K562 (cell line): ENCODE data around the gene PPRC1. TPM values are rescaled to one million over a fixed set of nuclear protein-coding genes. Genes with fewer than 3 reads are reported as not detected.
A peak's percentile ranks its signal among the peaks of the same experiment; 100 is the strongest.

ENCODE experiments used
- ATAC-seq: fragments of 200-7000 bp; cut with Tn5 transposase; 3 replicates; pipeline ENCODE4 v1.9.1; 2020; ENCODE audit warnings: moderate library complexity
- BruUV-seq: library from RNA; stranded (reverse); fragments of 400-500 nt; replicated peaks from 2 replicates; lab custom pipeline; 2021; lab: Mats Ljungman, UMichigan
- CTCF ChIA-PET: fragments of 300-600 bp; formaldehyde crosslinking; extraction: SDS; loops from one replicate; lab custom pipeline; 2021; ENCODE audit warnings: low intra/inter-chr PET ratio; lab: Yijun Ruan, JAX
- POLR2A ChIA-PET: fragments of 300-600, 350-650 bp; sonication (Branson Sonifier 250); formaldehyde crosslinking; extraction: SDS; loops from one replicate; lab custom pipeline; 2021; ENCODE audit warnings: antibody characterized with exemption, inconsistent platforms; lab: Yijun Ruan, JAX
- DNase-seq, 4 experiments: peaks; one replicate each; pipeline versions ENCODE4 v3.0.0 to v3.0.0-alpha.2; 2011 to 2018; ENCODE audit warnings: low spot score in 3 of 4, mixed read lengths in 3 of 4; ENCODE audit errors: extremely low read depth in 1 of 4
- FAIRE-seq: peaks from 2 replicates; lab custom pipeline; 2011; peaks lifted over from hg19 to GRCh38; lab: Jason Lieb, UNC
- H2AFZ ChIP-seq: 2 replicates; pipeline ENCODE4 v1.6.0; 2011; ENCODE audit warnings: low read depth, low read length, control low read depth, inconsistent platforms
- H3K27ac ChIP-seq: fragments of 200-600 bp; 3 replicates; pipeline ENCODE4 v1.8.0; 2011; ENCODE audit warnings: low read depth, mild to moderate bottlenecking, control low read depth, inconsistent platforms, low read length, moderate library complexity, mixed read lengths; ENCODE audit errors: extremely low read depth
- H3K27me3 ChIP-seq, 2 experiments: fragments of 300-600 bp in 1 of 2; 2 replicates in 1 of 2; 3 replicates in 1 of 2; pipeline versions ENCODE4 v1.6.0 to v1.8.0; 2011; ENCODE audit warnings: inconsistent platforms in 2 of 2, low read length in 2 of 2, mild to moderate bottlenecking in 1 of 2, mixed read lengths in 1 of 2, moderate library complexity in 1 of 2; ENCODE audit not compliant: control insufficient read depth in 2 of 2, insufficient read depth in 2 of 2
- H3K36me3 ChIP-seq: fragments of 300-600 bp; 3 replicates; pipeline ENCODE4 v1.8.0; 2011; ENCODE audit warnings: mild to moderate bottlenecking, low read length, inconsistent platforms; ENCODE audit not compliant: control insufficient read depth, insufficient read depth
- H3K4me1 ChIP-seq, 2 experiments: fragments of 200-600 bp in 1 of 2; replicated peaks in 1 of 2; 2 replicates in 1 of 2; 3 replicates in 1 of 2; pipeline versions ENCODE4 v1.5.1 to v1.8.0; 2011; ENCODE audit warnings: inconsistent platforms in 2 of 2, low read length in 2 of 2, mild to moderate bottlenecking in 1 of 2, mixed read lengths in 1 of 2, moderate library complexity in 1 of 2; ENCODE audit not compliant: control insufficient read depth in 2 of 2, insufficient read depth in 2 of 2
- H3K4me2 ChIP-seq: 2 replicates; pipeline ENCODE4 v1.6.1; 2011; ENCODE audit warnings: low read length, control low read depth, inconsistent platforms, mixed read lengths; ENCODE audit not compliant: insufficient read depth
- H3K4me3 ChIP-seq: fragments of 200-600 bp; sonication (generic), shearing (Covaris generic); 2 replicates; pipeline ENCODE4 v1.5.1; 2016; ENCODE audit warnings: control low read depth, inconsistent platforms
- H3K79me2 ChIP-seq: fragments of 200-600 bp; 3 replicates; pipeline ENCODE4 v1.8.0; 2011; ENCODE audit warnings: low read length, inconsistent platforms; ENCODE audit not compliant: control insufficient read depth, insufficient read depth
- H3K9ac ChIP-seq, 2 experiments: 2 replicates each; pipeline versions ENCODE4 v1.6.0 to v1.6.1; 2011; ENCODE audit warnings: low read depth in 2 of 2, low read length in 2 of 2, control low read depth in 1 of 2, inconsistent platforms in 1 of 2, mild to moderate bottlenecking in 1 of 2, mixed read lengths in 1 of 2; ENCODE audit not compliant: insufficient read depth in 1 of 2
- H3K9me1 ChIP-seq: one replicate; pipeline ENCODE4 v1.6.0; 2011; ENCODE audit warnings: inconsistent platforms, mild to moderate bottlenecking, low read length, moderate library complexity; ENCODE audit not compliant: control insufficient read depth, insufficient read depth
- H3K9me3 ChIP-seq: replicated peaks from 2 replicates; pipeline ENCODE4 v1.5.1; 2011; ENCODE audit warnings: low read depth, low read length, inconsistent platforms; ENCODE audit not compliant: control insufficient read depth, insufficient read depth
- H4K20me1 ChIP-seq: replicated peaks from 2 replicates; pipeline ENCODE4 v1.6.1; 2011; ENCODE audit warnings: low read length, inconsistent platforms, mixed read lengths; ENCODE audit not compliant: control insufficient read depth, insufficient read depth
- C11orf30 ChIP-seq: fragments of 450-650 bp; IDR thresholded peaks from 2 replicates; pipeline ENCODE4 v1.6.1; 2016; ENCODE audit warnings: low read depth, mild to moderate bottlenecking
- CTCF ChIP-seq, 3 experiments: IDR thresholded peaks in 2 of 3; conservative IDR thresholded peaks in 1 of 3; 2 replicates each; pipeline ENCODE4 v1.5.1; 2011 to 2012; ENCODE audit warnings: low read length in 3 of 3, mild to moderate bottlenecking in 3 of 3, control low read depth in 2 of 3, improper control_type of control experiment in 1 of 3, inconsistent platforms in 1 of 3, low read depth in 1 of 3, mixed read lengths in 1 of 3, moderate library complexity in 1 of 3; ENCODE audit not compliant: insufficient read depth in 2 of 3
- MEF2A ChIP-seq: IDR thresholded peaks from 2 replicates; pipeline ENCODE4 v1.6.1; 2011; ENCODE audit warnings: low read depth, mild to moderate bottlenecking, low read length, moderate library complexity; ENCODE audit not compliant: control insufficient read depth
- MEF2D ChIP-seq: conservative IDR thresholded peaks from 2 replicates; pipeline ENCODE4 v1.6.1; 2016; ENCODE audit warnings: low read depth, missing genetic modification characterization, missing compliant biosample characterization
- NR2C2 ChIP-seq, 2 experiments: fragments of 200-800 bp in 1 of 2; sonication (Bioruptor generic) in 1 of 2; sonication (generic) in 1 of 2; formaldehyde crosslinking in 1 of 2; IDR thresholded peaks; 2 replicates each; pipeline versions ENCODE4 v1.6.1 to v1.8.0; 2016 to 2022; ENCODE audit warnings: mild to moderate bottlenecking in 1 of 2, missing compliant biosample characterization in 1 of 2, missing genetic modification characterization in 1 of 2, missing genetic modification reagents in 1 of 2
- ZFPM2 ChIP-seq: fragments of 250-450 bp; sonication (Bioruptor Pico); IDR thresholded peaks from 2 replicates; pipeline ENCODE4 v1.5.1; 2022; ENCODE audit warnings: mild to moderate bottlenecking
- ZNF316 ChIP-seq: fragments of 450-650 bp; IDR thresholded peaks from 2 replicates; pipeline ENCODE4 v1.6.1; 2016
- WGBS: fragments of 100-300 bp; shearing (Covaris generic); methylation state at CpG from one replicate; pipeline ENCODE4 v1.1.6; 2016; ENCODE audit warnings: low coverage, mixed read lengths; ENCODE audit not compliant: insufficient coverage; ENCODE audit errors: missing lambda C conversion rate; 5-methylcytosine and 5-hydroxymethylcytosine counted together
- in situ Hi-C: fragments of 300-500 bp; cut with MboI; formaldehyde crosslinking; loops from 4 replicates; pipeline ENCODE4 v1.15.0; 2018; ENCODE audit warnings: inconsistent platforms, mixed read lengths
- intact Hi-C: fragments of 100-400 bp; cut with micrococcal nuclease; formaldehyde crosslinking; loops from 2 replicates; pipeline ENCODE4 v1.14.2; 2022
- polyA plus RNA-seq, 8 experiments: library from polyadenylated mRNA; depleted of rRNA in 4 of 8; stranded (reverse) in 5 of 8; unstranded in 3 of 8; fragments of >200 nt; fragmentation: Nextera tagmentation in 2 of 8; fragmentation: Illumina TruSeq in 1 of 8; extraction: Ambion mirVana in 2 of 8; extraction: Trizol in 1 of 8; gene quantifications; 2 replicates each; pipeline versions ENCODE4 v1.2.1 to v1.2.3, GENCODE V29; 2011 to 2014; ENCODE audit warnings: inconsistent platforms in 1 of 8, missing spikeins in 1 of 8
- total RNA-seq, 7 experiments: library from RNA; depleted of rRNA in 6 of 7; stranded (reverse); fragments of >200 nt in 6 of 7; fragmentation: Illumina TruSeq in 2 of 7; extraction: Trizol in 2 of 7; gene quantifications; 2 replicates each; pipeline versions ENCODE4 v1.2.1 to v1.2.3, GENCODE V29; 2011 to 2021; ENCODE audit warnings: low replicate concordance in 1 of 7

Gene PPRC1
- total and polyA plus RNA-seq, 9 of the 15 experiments (the other 6 are each of a cell fraction or from before 2014, with no cell fraction given) = 8.5 to 47.1 (median 16.2) TPM

GRCh38 chr10:102121739-102122372 lies 11.0 kb upstream of the PPRC1 start:
- peak overlapping the region; percentile 91; the same call in 1 of the 2 replicates for H3K4me2 ChIP-seq

More at GRCh38 chr10:102121739-102122372, 11.0 kb upstream of the PPRC1 start:
- 0 out of 3 replicates have a peak, but pooled peaks cover 2% of the 10 kb centered on the region for H3K36me3 ChIP-seq
- POLR2A ChIA-PET = interaction anchor here (0.6 to 2.7 kb wide), 2 partner anchors 10 to 280 kb away, joined by 4 to 16 read pairs; partner anchors contain the start of gene PPRC1
- peak overlapping the region; percentile 90; the same call in 1 of the 3 replicates for H3K27ac ChIP-seq
- H2AFZ ChIP-seq = 0 out of 2 replicates have a peak overlapping the region, but pooled peaks have one; percentile 32
- CTCF ChIA-PET = no interaction called here
- no peaks in the 10 kb centered on the region for H4K20me1 ChIP-seq
- H3K27me3 ChIP-seq = no peaks in the 10 kb centered on the region
- peaks cover 45% of the 10 kb centered on the region for H3K79me2 ChIP-seq
- no peak overlapping the region for H3K4me3 ChIP-seq
- peak in 1 of 4 experiments; percentile 28 for DNase-seq
- intact Hi-C loops (no loop called here), in situ Hi-C loops (no loop called here)
- H3K9me1 ChIP-seq = no peaks in the 10 kb centered on the region
- FAIRE-seq = peak; percentile 26
- H3K4me1 ChIP-seq = peaks cover 24 to 40% of the 10 kb centered on the region in 2 experiments
- H3K9me3 ChIP-seq = no peaks in the 10 kb centered on the region
- TF ChIP-seq NR2C2 (CRISPR knock-in tag; IDR thresholded peaks at IDR 0.05) (no peak), NR2C2 (tag; IDR thresholded peaks at IDR 0.05) (0 out of 2 replicates have a peak, but pooled peaks have one; percentile 14), ZNF316 (peak; percentile 60), MEF2A (no peak), C11orf30 (peak; percentile 32; the same call in 1 of the 2 replicates), MEF2D (tag) (no peak), ZFPM2 (CRISPR knock-in tag) (no peak), CTCF (IDR thresholded peaks at IDR 0.05 in 2 of 3, conservative IDR thresholded peaks at IDR 0.05 in 1 of 3; ENCODE audit: insufficient read depth in 2 of 3, low read depth in 1 of 3, low read length in 3 of 3) (peak in 1 of 3 experiments; percentile 16; a peak in 1 of 6 replicates)
- WGBS = 68% methylated on average over 5 of the region's 6 CpGs
- H3K9ac ChIP-seq = peak overlapping the region; percentile 45 to 83; a peak in 2 of 4 replicates
- no TSS peak for BruUV-seq
- no peak for ATAC-seq
